Uterus (tissue), 4 donors: ENCODE measurements around the gene NOX4. TPM values are rescaled to one million over a fixed set of nuclear protein-coding genes. Genes with fewer than 3 reads are reported as not detected.
A peak's percentile ranks its signal among the peaks of the same experiment; 100 is the strongest.

Experiments used
- DNase-seq, 2 donors: peaks; one replicate each; pipeline ENCODE4 v3.0.0-alpha.2; 2019 to 2020
- H3K27ac ChIP-seq, 2 donors: fragments of 200-600 bp; sonication (generic); 1 replicate in 1 of 2; 2 replicates in 1 of 2; pipeline ENCODE4 v1.5.1; 2016 to 2018
- H3K27me3 ChIP-seq, 2 donors: fragments of 200-600 bp; sonication (generic); one replicate each; pipeline ENCODE4 v1.5.1; 2018 to 2019; ENCODE audit warnings: control low read depth in 1 of 2
- H3K36me3 ChIP-seq, 2 donors: fragments of 200-600 bp; sonication (generic); one replicate each; pipeline ENCODE4 v1.5.1; 2019; ENCODE audit warnings: control low read depth in 1 of 2
- H3K4me1 ChIP-seq, 2 donors: fragments of 200-600 bp; sonication (generic); one replicate each; pipeline ENCODE4 v1.5.1; 2018 to 2019; ENCODE audit warnings: control low read depth in 1 of 2
- H3K4me3 ChIP-seq, 2 donors: fragments of 200-600 bp; sonication (generic); 1 replicate in 1 of 2; 2 replicates in 1 of 2; pipeline ENCODE4 v1.5.1; 2018 to 2019; ENCODE audit warnings: mild to moderate bottlenecking in 1 of 2
- H3K9me3 ChIP-seq, 2 donors: fragments of 200-600 bp; sonication (generic); one replicate each; pipeline ENCODE4 v1.5.1; 2019; ENCODE audit warnings: control low read depth in 1 of 2
- CTCF ChIP-seq, 4 experiments: fragments of 200-600 bp in 2 of 4; fragments of 450-650 bp in 2 of 4; sonication (generic) in 2 of 4; IDR thresholded peaks; one replicate each; pipeline ENCODE4 v1.5.1; 2016 to 2019; ENCODE audit warnings: antibody characterized with exemption in 4 of 4, mild to moderate bottlenecking in 2 of 4, moderate library complexity in 1 of 4
- POLR2A ChIP-seq, 2 donors: fragments of 450-650 bp; IDR thresholded peaks; one replicate each; pipeline ENCODE4 v1.6.1; 2016; ENCODE audit warnings: antibody characterized with exemption in 2 of 2, mild to moderate bottlenecking in 1 of 2, moderate library complexity in 1 of 2
- intact Hi-C: fragments of 100-400 bp; cut with DNase I; formaldehyde crosslinking; loops from one replicate; pipeline ENCODE4 v1.15.1; 2023; ENCODE audit warnings: low total_unique reads
- total RNA-seq, 4 donors: library from RNA; depleted of rRNA in 3 of 4; stranded (reverse); fragments of >200 nt in 3 of 4; gene quantifications; one replicate each; pipeline versions ENCODE4 v1.1.0 to v1.2.4, GENCODE V29; 2014 to 2023
- donor health status: DM: yes; HTN: yes; CAD: no.

Gene NOX4
- total RNA-seq, 4 donors from 2014 or later = 12.3 to 58.4 (median 27.9) TPM

- TF ChIP-seq CTCF (IDR thresholded peaks at IDR 0.05) = no peak
- Histone ChIP-seq H3K27ac (no peak overlapping the region), H3K4me1 (no peaks in the 10 kb centered on the region), H3K36me3 (no peaks in the 10 kb centered on the region), H3K9me3 (no peaks in the 10 kb centered on the region), H3K27me3 (no peaks in the 10 kb centered on the region), H3K4me3 (no peak overlapping the region)
- no peak for DNase-seq
- intact Hi-C loops = no loop called here
These were observed 2.3 kb upstream of the NOX4 start for GRCh38 chr11:89493431-89493830.

GRCh38 chr11:89490602-89490980, 584 bp downstream of the NOX4 start:
- intact Hi-C loops = no loop called here
- no peak for TF ChIP-seq POLR2A (IDR thresholded peaks at IDR 0.05)
- peak in 1 of 4 experiments; percentile 3 for TF ChIP-seq CTCF (IDR thresholded peaks at IDR 0.05)
- Histone ChIP-seq H3K4me1 (no peaks in the 10 kb centered on the region), H3K27me3 (no peaks in the 10 kb centered on the region), H3K36me3 (no peaks in the 10 kb centered on the region), H3K4me3 (peak overlapping the region; percentile 42 to 53), H3K9me3 (no peaks in the 10 kb centered on the region), H3K27ac (peak overlapping the region; percentile 85 to 92)
- no peak for DNase-seq

GRCh38 chr11:89489930-89490329, 1.2 kb downstream of the NOX4 start:
- no peak for TF ChIP-seq POLR2A (IDR thresholded peaks at IDR 0.05)
- no peak for TF ChIP-seq CTCF (IDR thresholded peaks at IDR 0.05)
- Histone ChIP-seq H3K4me3 (peak overlapping the region in 1 of 2 donors; percentile 53), H3K27ac (peak overlapping the region; percentile 85 to 92), H3K9me3 (no peaks in the 10 kb centered on the region), H3K4me1 (no peaks in the 10 kb centered on the region), H3K27me3 (no peaks in the 10 kb centered on the region), H3K36me3 (no peaks in the 10 kb centered on the region)
- DNase-seq = no peak
- intact Hi-C loops = no loop called here

GRCh38 chr11:89487016-89487415, 4.2 kb downstream of the NOX4 start:
- no peaks in the 10 kb centered on the region for H3K9me3 ChIP-seq
- no peak overlapping the region for H3K4me3 ChIP-seq
- intact Hi-C loops = no loop called here
- TF ChIP-seq CTCF (IDR thresholded peaks at IDR 0.05) (no peak), POLR2A (IDR thresholded peaks at IDR 0.05) (no peak)
- no peak for DNase-seq
- H3K27ac ChIP-seq = no peak overlapping the region
- H3K36me3 ChIP-seq = no peaks in the 10 kb centered on the region
- H3K27me3 ChIP-seq = no peaks in the 10 kb centered on the region
- no peaks in the 10 kb centered on the region for H3K4me1 ChIP-seq

- no peak overlapping the region for H3K27ac ChIP-seq
- intact Hi-C loops = no loop called here
- H3K36me3 ChIP-seq = no peaks in the 10 kb centered on the region
- DNase-seq = no peak
- H3K9me3 ChIP-seq = no peaks in the 10 kb centered on the region
- H3K4me1 ChIP-seq = no peaks in the 10 kb centered on the region
- no peak overlapping the region for H3K4me3 ChIP-seq
- no peaks in the 10 kb centered on the region for H3K27me3 ChIP-seq
- TF ChIP-seq POLR2A (IDR thresholded peaks at IDR 0.05) = no peak
These were observed 6.3 kb downstream of the NOX4 start for GRCh38 chr11:89484896-89485295.

GRCh38 chr11:89477175-89477574, 14.0 kb downstream of the NOX4 start:
- intact Hi-C loops = no loop called here
- Histone ChIP-seq H3K36me3 (no peaks in the 10 kb centered on the region), H3K4me3 (no peak overlapping the region), H3K4me1 (no peaks in the 10 kb centered on the region), H3K9me3 (no peaks in the 10 kb centered on the region), H3K27me3 (no peaks in the 10 kb centered on the region), H3K27ac (no peak overlapping the region)
- DNase-seq = no peak
- TF ChIP-seq POLR2A (IDR thresholded peaks at IDR 0.05) (no peak), CTCF (IDR thresholded peaks at IDR 0.05) (no peak)
